Chondrocyte (in vitro differentiated cells): ENCODE measurements around the gene SUSD4. TPM values are rescaled to one million over a fixed set of nuclear protein-coding genes. Genes with fewer than 3 reads are reported as not detected.

Experiments used
- DNase-seq: peaks from one replicate; pipeline ENCODE4 v3.0.0; 2021; ENCODE audit warnings: mixed read lengths, low spot score
- H3K27ac Mint-ChIP-seq: one replicate; pipeline ENCODE4 v1.8.0; 2021; ENCODE audit warnings: mild to moderate bottlenecking, moderate library complexity, mixed read lengths; ENCODE audit not compliant: unreplicated experiment
- H3K27me3 Mint-ChIP-seq: 2 replicates; pipeline ENCODE4 v1.8.0; 2021; ENCODE audit warnings: low read depth, mixed read lengths
- H3K36me3 Mint-ChIP-seq: 2 replicates; pipeline ENCODE4 v1.8.0; 2021; ENCODE audit warnings: low read depth, mixed read lengths
- H3K4me1 Mint-ChIP-seq: 2 replicates; pipeline ENCODE4 v1.8.0; 2021; ENCODE audit warnings: low read depth, mild to moderate bottlenecking, mixed read lengths
- H3K4me3 Mint-ChIP-seq: one replicate; pipeline ENCODE4 v1.8.0; 2021; ENCODE audit warnings: mild to moderate bottlenecking, moderate library complexity, mixed read lengths; ENCODE audit not compliant: unreplicated experiment
- H3K9me3 Mint-ChIP-seq: 2 replicates; pipeline ENCODE4 v1.8.0; 2021; ENCODE audit warnings: low read depth, mixed read lengths
- CTCF ChIP-seq: fragments of 200-600 bp; sonication (generic); IDR thresholded peaks from 2 replicates; pipeline ENCODE4 v1.5.0; 2021; ENCODE audit warnings: antibody characterized with exemption, mild to moderate bottlenecking, moderate library complexity
- total RNA-seq: library from RNA; stranded (reverse); gene quantifications from 3 replicates; pipeline ENCODE4 v1.2.1, GENCODE V29; 2021

The SUSD4 gene
- total RNA-seq, 1 donor from 2014 or later, result 0.42 TPM

GRCh38 chr1:223245411-223245810, 118.6 kb downstream of the SUSD4 start:
- Mint-ChIP-seq H3K9me3 (peaks cover 2% of the 10 kb centered on the region), H3K4me3 (no peak overlapping the region), H3K36me3 (no peaks in the 10 kb centered on the region), H3K27ac (no peak overlapping the region), H3K4me1 (no peaks in the 10 kb centered on the region), H3K27me3 (peaks cover 33% of the 10 kb centered on the region)
- no peak for DNase-seq
- no peak for TF ChIP-seq CTCF

- Mint-ChIP-seq H3K27ac (no peak overlapping the region), H3K27me3 (peaks cover 35% of the 10 kb centered on the region), H3K9me3 (peaks cover 5% of the 10 kb centered on the region), H3K4me1 (no peaks in the 10 kb centered on the region), H3K4me3 (no peak overlapping the region), H3K36me3 (peaks cover 2% of the 10 kb centered on the region)
- TF ChIP-seq CTCF, result peak; percentile 38
- DNase-seq, result no peak
Measured at GRCh38 chr1:223244366-223245103, 119.4 kb downstream of the SUSD4 start.

GRCh38 chr1:223243441-223244050, 120.4 kb downstream of the SUSD4 start:
- no peak for TF ChIP-seq CTCF
- Mint-ChIP-seq H3K27me3 (peaks cover 33% of the 10 kb centered on the region), H3K27ac (no peak overlapping the region), H3K4me1 (no peaks in the 10 kb centered on the region), H3K9me3 (peaks cover 10% of the 10 kb centered on the region), H3K36me3 (peaks cover 2% of the 10 kb centered on the region), H3K4me3 (no peak overlapping the region)
- DNase-seq, result no peak

- Mint-ChIP-seq H3K36me3 (peaks cover 3% of the 10 kb centered on the region), H3K9me3 (peaks cover 15% of the 10 kb centered on the region), H3K27ac (no peak overlapping the region), H3K27me3 (peaks cover 27% of the 10 kb centered on the region), H3K4me1 (no peaks in the 10 kb centered on the region), H3K4me3 (no peak overlapping the region)
- no peak for DNase-seq
- no peak for TF ChIP-seq CTCF
Measured at GRCh38 chr1:223242971-223243370, 121.0 kb downstream of the SUSD4 start.

GRCh38 chr1:223242382-223242955, 121.5 kb downstream of the SUSD4 start:
- peaks cover 27% of the 10 kb centered on the region for H3K27me3 Mint-ChIP-seq
- H3K9me3 Mint-ChIP-seq, result peaks cover 16% of the 10 kb centered on the region
- DNase-seq, result no peak
- H3K27ac Mint-ChIP-seq, result no peak overlapping the region
- H3K4me3 Mint-ChIP-seq, result no peak overlapping the region
- H3K36me3 Mint-ChIP-seq, result peaks cover 5% of the 10 kb centered on the region
- H3K4me1 Mint-ChIP-seq, result no peaks in the 10 kb centered on the region
- TF ChIP-seq CTCF, result no peak
